SK-MEL-5 (cell line): ENCODE data around the gene KDM3B. TPM values are rescaled to one million over a fixed set of nuclear protein-coding genes. Genes with fewer than 3 reads are reported as not detected.
"Not testable (repeated sequence)": the region's sequence is repeated elsewhere in the genome, so short reads cannot be mapped to it uniquely, and the experiment has no call there.

ENCODE experiments used
- DNase-seq: peaks from one replicate; pipeline ENCODE4 v3.0.0-alpha.2; 2016; ENCODE audit warnings: low read depth, low spot score
- in situ Hi-C: cut with HindIII; loops from 2 replicates; pipeline ENCODE4 v1.10.0; 2016; ENCODE audit warnings: low sequenced_read_pairs, high pct_unique_total_duplicates, low pct_unique_long_range_greater_than_20kb
- total RNA-seq: library from RNA; depleted of rRNA; stranded (reverse); fragments of >200 nt; shearing (Covaris generic); gene quantifications from 2 replicates; pipeline ENCODE4 v1.2.3, GENCODE V29; 2014

Gene KDM3B
- total RNA-seq, 1 experiment from 2014 or later = 42.9 TPM

DNA sequence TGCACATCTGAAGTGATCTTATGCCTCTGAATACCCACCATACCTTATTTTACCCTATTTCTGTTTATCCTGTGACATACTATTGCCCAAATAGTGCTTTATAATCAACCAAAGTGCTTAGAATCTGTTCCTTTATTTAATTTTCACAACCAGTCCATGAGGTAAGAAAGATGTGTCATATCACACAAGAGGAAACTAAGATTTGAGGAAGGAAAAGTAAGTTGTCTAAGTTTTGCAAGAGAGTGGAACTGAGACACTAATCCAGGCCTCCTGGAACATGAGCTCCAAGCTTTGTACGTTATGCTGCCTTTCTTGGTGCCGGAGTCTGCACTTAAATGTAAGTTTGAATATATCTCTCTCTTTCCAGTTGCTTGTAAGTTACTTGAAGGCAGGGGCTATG is 17.2 kb downstream of the KDM3B start:
- in situ Hi-C loops = no loop called here

DNA sequence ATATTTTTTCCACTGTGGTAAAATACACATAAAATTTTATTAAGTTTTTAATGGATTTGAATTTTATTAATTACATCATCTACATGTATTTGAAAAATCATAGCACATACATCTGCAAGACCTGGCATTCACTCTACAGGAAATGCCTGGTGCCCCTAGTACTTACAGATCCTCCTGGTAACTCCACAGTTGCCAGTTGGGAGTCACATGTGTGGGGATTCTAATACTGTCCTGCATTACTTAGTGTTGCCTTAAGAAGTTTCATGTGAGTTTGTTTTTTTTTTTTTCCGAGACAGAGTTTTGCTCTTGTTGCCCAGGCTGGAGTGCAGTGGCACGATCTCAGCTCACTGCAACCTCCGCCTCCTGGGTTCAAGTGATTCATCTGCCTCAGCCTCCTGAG is 18.1 kb downstream of the KDM3B start:
- DNase-seq = peak; percentile 36
- in situ Hi-C loops = no loop called here

More for the DNA sequence above, 17.2 kb downstream of the KDM3B start:
- DNase-seq = no peak

DNA sequence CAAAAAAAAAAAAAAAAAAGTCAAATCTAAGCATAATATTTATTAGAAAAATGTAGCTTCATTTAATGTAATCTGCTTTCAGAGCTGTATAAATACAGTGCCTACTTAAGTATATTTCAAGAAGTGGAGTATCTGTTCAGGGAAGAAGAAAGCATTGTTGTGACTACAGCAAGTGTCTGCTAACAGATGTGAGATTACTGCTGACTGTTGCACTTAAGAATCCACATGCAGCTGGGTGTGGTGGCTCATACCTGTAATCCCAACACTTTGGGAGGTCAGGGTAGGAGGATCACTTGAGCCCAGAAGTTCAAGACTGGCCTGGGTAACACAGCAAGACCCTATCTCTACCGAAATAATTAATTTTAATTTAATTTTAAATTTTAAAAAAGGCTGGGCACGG is 19.0 kb downstream of the KDM3B start:
- in situ Hi-C loops = no loop called here
- no peak for DNase-seq

DNA sequence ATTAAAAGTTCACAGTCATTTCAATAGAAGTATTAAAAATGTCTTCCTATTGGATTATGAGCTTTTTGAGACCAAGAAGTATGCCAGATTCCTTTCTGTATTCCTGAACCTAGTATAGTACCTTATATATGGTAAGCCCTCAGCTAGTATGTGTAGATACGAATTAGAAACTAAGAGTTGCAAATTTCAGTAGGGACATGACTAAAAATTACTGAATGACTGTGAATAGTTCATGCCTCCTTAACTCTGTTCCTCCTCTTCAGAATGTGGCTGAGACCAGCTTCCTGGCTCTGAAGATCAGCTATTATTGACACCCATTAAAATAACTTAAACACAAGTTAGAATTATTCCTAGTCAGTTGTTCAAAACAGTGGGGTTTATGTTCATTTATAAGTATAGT is 19.7 kb downstream of the KDM3B start:
- DNase-seq = no peak
- in situ Hi-C loops = no loop called here

DNA sequence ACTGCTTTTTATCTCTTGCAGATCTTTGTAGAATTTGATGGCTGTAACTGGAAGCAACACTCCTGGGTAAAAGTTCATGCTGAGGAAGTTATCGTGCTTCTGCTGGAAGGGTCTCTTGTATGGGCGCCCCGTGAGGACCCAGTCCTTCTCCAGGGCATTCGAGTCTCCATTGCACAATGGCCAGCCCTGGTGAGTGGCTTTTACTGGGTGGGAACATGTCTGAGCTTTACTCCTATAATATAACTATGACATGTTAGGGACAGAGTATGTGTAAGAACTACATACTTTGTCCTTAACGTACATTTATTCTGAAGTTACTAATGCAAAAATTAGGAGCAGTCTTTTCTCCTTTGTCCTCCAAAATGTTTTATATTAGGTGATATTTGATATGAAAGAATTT is 20.2 kb downstream of the KDM3B start:
- in situ Hi-C loops = no loop called here
- no peak for DNase-seq

DNA sequence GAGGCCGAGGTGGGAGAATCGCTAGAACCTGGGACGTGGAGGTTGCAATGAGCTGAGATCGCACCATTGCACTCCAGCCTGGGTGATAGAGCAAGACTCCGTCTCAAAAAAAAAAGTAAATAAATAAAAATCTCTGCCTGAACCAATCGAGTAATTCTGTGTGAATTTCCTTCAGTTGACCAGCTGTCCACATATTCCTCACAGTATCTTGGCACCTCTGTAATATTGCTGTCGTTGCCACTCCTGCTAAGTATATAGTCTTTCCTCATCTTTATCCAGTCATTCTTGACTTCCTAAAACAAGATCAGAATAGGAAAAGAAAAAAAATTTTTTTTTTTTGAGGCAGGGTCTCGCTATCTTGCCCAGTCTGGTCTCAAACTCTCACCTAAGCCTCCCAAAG is 29.9 kb downstream of the KDM3B start:
- DNase-seq = no peak
- in situ Hi-C loops = no loop called here

DNA sequence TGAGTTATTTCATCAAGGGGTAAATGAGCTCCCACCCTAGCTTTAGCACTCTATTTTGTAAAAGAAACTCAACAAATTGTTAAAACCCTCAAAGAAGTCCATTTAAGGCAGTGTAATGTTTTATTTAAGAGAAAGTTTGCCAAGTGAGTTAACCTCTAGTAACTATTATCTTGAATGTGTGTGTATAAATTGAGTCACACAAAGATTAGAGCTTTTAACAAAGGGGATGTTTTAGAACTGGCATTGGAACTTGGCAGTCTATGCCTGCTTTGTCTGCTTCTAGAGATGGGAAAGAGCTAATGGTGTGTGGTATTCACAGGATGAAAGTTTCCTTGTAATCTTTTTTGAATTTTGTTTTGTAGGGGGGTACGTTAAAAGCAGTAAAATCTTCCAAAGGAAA is 33.2 kb downstream of the KDM3B start:
- in situ Hi-C loops = no loop called here

DNA sequence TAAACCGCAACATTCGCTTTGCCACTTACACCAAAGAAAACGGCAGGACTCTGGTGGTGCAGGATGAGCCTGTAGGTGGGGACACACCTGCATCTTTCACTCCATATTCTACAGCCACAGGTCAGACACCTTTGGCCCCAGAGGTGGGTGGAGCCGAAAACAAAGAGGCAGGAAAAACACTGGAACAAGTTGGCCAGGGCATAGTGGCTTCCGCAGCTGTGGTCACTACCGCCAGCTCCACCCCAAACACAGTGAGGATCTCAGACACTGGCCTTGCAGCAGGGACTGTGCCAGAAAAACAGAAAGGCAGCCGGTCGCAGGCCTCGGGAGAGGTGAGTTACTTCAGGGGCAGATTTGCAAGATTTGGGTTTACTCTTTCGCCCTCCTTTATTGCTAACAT is 33.8 kb downstream of the KDM3B start:
- in situ Hi-C loops = no loop called here
- no peak for DNase-seq

More for the DNA sequence above, 33.2 kb downstream of the KDM3B start:
- no peak for DNase-seq

DNA sequence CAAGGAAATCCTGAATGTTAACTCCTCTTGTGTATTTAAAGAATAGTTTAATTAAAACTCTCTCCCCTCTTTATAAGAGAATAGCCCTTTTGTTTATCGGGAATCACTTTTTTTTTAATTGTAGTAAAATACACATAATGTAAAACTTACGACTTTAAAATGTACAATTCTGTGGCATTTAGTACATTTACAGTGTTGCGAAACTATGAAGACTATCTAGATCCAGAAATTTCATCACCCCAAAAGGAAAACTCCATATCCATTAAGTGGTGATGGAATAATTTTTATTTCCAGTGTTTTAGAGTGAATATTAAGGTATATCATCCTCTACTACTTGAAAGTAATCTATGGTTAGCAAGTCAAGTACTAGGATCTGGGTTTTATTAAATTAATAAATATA is 36.8 kb downstream of the KDM3B start:
- no peak for DNase-seq
- in situ Hi-C loops = no loop called here

DNA sequence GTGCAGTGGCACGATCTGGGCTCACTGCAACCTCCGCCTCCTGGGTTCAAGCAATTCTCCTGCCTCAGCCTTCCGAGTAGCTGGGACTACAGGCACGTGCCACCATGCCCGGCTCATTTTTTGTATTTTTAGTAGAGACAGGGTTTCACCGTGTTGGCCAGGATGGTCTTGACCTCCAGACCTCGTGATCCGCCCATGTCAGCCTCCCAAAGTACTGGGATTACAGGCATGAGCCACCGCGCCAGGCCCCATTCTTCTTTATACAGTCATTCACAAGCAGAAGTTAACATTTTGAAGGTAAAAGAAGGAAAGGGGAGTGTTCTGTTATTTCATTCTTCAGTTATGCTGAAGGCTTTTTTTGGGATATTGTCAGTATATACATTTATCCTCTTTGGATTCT is 37.4 kb downstream of the KDM3B start:
- DNase-seq, in situ Hi-C loops: not testable (repeated sequence)

DNA sequence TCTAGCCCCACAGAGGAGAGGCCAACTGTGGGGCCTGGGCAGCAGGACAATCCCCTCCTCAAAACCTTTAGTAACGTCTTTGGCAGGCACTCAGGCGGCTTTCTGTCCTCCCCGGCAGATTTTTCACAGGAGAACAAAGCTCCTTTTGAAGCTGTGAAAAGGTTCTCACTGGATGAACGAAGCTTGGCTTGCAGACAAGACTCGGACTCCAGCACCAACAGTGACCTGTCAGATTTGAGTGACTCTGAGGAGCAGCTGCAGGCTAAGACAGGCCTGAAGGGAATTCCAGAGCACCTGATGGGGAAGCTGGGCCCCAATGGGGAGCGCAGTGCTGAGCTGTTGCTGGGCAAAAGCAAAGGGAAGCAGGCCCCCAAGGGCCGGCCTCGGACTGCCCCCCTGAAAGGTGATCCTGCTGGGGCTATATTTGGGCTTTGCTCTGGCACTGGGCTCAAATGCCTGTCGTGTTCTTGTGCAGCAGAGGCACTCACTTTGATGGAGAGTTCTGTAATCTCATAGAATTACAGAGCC is 39.4 kb downstream of the KDM3B start:
- peak; percentile 60 for DNase-seq

DNA sequence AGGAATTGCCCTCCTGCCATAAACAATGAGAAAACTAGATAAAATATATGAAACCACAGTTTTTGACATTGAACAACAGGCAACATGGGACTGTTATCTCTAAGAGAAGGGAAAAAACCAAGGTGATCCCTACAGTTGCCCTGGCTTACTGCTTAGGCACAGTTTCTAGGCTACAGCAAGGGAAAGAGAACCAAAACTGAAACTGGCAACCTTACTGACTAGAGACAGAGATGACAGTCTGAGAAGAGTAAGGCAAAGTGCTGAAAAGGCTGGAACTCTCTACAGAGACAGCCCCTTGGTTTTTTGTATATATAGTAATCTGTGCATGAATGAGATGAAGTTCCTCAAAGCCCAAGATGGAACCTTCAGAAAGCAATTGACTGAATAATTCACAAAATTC is 50.2 kb downstream of the KDM3B start:
- no peak for DNase-seq
- in situ Hi-C loops = no loop called here

More for the DNA sequence above, 39.4 kb downstream of the KDM3B start:
- in situ Hi-C loops = no loop called here

DNA sequence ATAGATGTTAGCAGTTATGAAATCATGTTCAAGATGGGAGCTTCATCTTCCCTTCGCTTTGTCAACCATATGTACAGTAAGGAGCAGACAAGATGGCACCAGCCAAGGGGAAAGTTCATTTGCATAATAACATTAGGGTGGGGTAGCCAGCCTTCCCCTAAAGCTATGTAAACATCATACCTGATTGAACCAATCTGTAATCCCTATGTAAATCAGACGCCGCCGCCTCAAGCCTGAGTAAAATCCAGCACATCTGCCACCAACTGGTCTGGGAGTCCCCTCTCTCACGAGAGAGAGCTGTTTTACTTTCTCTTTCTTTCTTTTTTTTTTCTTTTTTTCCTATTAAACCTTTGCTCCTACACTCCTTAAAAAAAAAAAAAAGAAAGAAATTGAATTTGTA is 55.5 kb downstream of the KDM3B start:
- in situ Hi-C loops = no loop called here
- DNase-seq = no peak

DNA sequence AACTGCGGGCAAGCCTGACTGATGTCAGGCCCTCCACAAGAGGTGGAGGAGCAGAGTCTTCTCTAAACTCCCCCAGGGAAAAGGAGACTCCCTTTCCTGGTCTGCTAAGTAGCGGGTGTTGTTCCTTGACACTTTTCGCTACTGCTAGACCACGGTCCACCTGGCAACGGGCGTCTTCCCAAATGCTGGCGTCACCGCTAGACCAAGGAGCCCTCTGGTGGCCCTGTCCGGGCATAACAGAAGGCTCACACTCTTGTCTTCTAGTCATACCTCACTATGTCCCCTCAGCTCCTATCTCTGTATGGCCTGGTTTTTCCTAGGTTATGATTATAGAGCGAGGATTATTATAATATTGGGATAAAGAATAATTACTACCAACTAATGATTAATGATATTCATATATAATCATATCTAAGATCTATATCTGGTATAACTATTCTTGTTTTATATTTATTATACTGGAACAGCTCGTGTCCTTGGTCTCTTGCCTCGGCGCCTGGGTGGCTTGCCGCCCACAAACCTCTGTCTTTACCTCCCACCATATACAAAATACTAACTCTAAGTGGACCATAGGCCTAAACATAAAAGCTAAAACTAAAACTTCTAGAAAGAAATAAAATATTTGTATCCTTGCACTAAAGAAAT is 58.6 kb downstream of the KDM3B start:
- in situ Hi-C loops = not testable (repeated sequence)
- peak; percentile 66 for DNase-seq

DNA sequence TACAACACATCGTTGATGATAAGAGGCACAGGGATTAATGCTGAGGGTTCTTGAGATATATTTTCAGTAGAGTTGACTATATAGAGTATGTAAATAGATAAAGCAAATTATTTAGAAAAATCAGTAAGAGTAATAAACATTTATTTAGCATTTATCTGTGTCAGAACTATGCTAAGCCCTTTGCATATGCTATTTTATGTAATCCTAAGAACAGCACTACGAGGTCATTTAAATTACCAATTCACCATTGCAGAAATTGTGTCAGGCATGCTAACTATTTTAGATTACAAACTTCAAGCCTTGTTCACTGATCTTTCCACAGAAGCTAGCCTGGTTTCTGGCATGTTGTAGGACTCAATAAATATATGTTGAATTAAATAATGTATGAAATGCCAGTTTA is 66.0 kb downstream of the KDM3B start:
- DNase-seq = no peak
- in situ Hi-C loops = no loop called here

DNA sequence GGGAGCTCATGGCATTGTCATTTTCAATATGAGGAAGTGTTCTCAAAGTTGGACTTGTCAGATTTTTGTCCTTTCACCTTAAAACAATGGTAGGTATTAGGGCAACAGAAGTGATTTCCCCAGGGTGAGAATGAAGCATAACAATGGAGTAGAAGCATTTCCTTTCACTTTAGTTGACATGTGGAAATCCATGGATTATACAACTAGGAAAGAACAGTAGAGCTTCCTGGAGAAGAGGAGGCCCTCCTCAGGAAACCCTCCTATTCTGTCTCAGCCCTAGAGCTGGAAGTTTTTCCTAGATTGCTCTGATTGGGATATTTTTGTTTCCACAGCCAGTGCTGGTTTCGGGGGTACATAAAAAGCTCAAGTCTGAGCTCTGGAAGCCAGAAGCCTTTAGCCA is 72.6 kb downstream of the KDM3B start:
- DNase-seq = no peak
- in situ Hi-C loops = no loop called here

DNA sequence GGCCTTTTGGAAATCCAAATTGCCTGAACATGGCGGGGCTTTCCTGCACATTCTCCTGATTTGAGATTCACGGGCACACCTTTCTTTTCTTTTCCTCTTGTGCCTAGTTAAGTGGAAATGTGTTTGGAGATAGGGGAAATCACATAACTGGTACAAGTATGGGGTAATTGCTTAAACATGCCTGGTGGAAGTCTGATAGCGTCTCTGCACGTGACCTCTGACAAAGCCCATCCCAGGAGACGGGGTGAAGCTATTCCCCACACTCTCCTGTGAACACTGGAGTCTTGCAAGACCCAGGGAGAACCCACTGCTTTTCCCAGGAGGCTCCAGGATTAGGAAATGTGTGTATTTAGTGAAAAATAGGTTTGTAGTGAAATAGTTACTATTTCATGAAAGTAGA is 83.5 kb downstream of the KDM3B start:
- in situ Hi-C loops = no loop called here
- DNase-seq = no peak

DNA sequence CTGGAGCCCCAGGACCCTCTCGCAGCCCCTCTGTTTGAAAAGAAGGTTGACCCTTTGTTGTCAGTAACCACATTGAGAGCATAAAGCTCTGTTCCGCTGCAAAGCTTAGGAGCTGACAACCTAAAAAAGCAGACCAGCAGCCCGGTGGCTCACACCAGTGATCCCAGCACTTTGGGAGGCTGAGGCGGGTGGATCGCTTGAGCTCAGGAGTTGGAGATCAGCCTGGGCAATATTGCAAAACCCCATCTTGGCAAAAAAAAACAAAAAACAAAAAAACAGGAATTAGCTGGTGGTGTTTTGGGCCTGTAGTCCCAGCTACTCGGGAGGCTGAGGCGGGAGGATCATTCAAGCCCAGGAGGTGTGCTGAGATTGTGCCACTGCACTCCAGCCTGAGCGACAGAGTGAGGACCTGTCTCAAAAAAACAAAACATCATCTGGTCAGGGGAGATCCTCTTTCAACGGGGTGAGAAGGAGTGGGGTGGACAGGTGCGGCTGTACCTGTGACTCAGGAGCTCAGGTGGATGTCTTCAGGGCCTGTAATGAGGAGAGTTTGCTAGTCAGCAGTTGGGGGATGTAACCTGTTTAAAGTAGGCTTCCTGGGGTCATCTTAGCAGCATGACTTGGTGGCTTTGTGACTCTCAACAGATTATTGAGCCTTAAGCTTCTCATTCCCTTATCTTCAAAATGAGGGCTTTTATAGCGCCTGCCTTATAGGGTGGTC is 85.7 kb downstream of the KDM3B start:
- in situ Hi-C loops = no loop called here
- DNase-seq = no peak
